Panc1 (cell line): ENCODE measurements around the gene BAZ2B. TPM values are rescaled to one million over a fixed set of nuclear protein-coding genes. Genes with fewer than 3 reads are reported as not detected.

ENCODE experiments used
- ATAC-seq: fragments of 200-7000 bp; cut with Tn5 transposase; 2 replicates; pipeline ENCODE4 v1.9.1; 2020; ENCODE audit warnings: mild to moderate bottlenecking, moderate library complexity
- BruUV-seq: library from RNA; stranded (reverse); fragments of 400-500 nt; replicated peaks from 2 replicates; lab custom pipeline; 2021; lab: Mats Ljungman, UMichigan
- CTCF ChIA-PET: fragments of 300-600 bp; sonication (Branson Sonifier 250); formaldehyde crosslinking; loops from one replicate; lab custom pipeline; 2022; ENCODE audit warnings: antibody characterized with exemption; lab: Charles Lee
- POLR2A ChIA-PET: fragments of 300-600 bp; sonication (Branson Sonifier 250); formaldehyde crosslinking; loops from one replicate; lab custom pipeline; 2022; ENCODE audit warnings: antibody characterized with exemption; lab: Charles Lee
- DNase-seq: peaks from one replicate; pipeline ENCODE4 v3.0.0-alpha.2; 2010; ENCODE audit warnings: low read depth, low spot score
- H3K27ac ChIP-seq: 2 replicates; pipeline ENCODE4 v1.5.1; 2011; ENCODE audit warnings: mild to moderate bottlenecking, low read length, inconsistent platforms
- H3K27me3 ChIP-seq: fragments of 200-500 bp; sonication (Bioruptor generic); 2 replicates; pipeline ENCODE4 v1.6.0; 2014; ENCODE audit warnings: low read length, inconsistent platforms; ENCODE audit not compliant: control insufficient read depth, insufficient read depth
- H3K36me3 ChIP-seq: fragments of 200-500 bp; sonication (Bioruptor generic); 2 replicates; pipeline ENCODE4 v1.5.1; 2014; ENCODE audit warnings: inconsistent platforms, mild to moderate bottlenecking, low read length, moderate library complexity; ENCODE audit not compliant: control insufficient read depth, insufficient read depth
- H3K4me1 ChIP-seq: 2 replicates; pipeline ENCODE4 v1.5.1; 2011; ENCODE audit warnings: inconsistent platforms, mild to moderate bottlenecking, low read length, moderate library complexity; ENCODE audit not compliant: control insufficient read depth, insufficient read depth
- H3K4me3 ChIP-seq, 2 experiments: 2 replicates each; pipeline ENCODE4 v1.5.1; 2011 to 2012; ENCODE audit warnings: low read depth in 2 of 2, low read length in 2 of 2, mild to moderate bottlenecking in 2 of 2, inconsistent platforms in 1 of 2, moderate library complexity in 1 of 2
- H3K9me3 ChIP-seq: fragments of 200-500 bp; sonication (Bioruptor generic); 2 replicates; pipeline ENCODE4 v1.5.1; 2014; ENCODE audit warnings: low read depth, mild to moderate bottlenecking, inconsistent platforms, low read length, moderate library complexity; ENCODE audit not compliant: control insufficient read depth, insufficient read depth
- CTCF ChIP-seq: fragments of 450-650 bp; IDR thresholded peaks from 2 replicates; pipeline ENCODE4 v1.5.1; 2017; ENCODE audit warnings: mild to moderate bottlenecking
- POLR2AphosphoS5 ChIP-seq: IDR thresholded peaks from 2 replicates; pipeline ENCODE4 v1.6.1; 2012; ENCODE audit warnings: mild to moderate bottlenecking, low read depth, low read length, moderate library complexity
- REST ChIP-seq, 2 experiments: IDR thresholded peaks; 2 replicates each; pipeline ENCODE4 v1.6.1; 2011 to 2012; ENCODE audit warnings: low read depth in 2 of 2, control low read depth in 1 of 2, low read length in 1 of 2, mild to moderate bottlenecking in 1 of 2, moderate library complexity in 1 of 2; ENCODE audit not compliant: insufficient read depth in 1 of 2
- SIN3A ChIP-seq: IDR thresholded peaks from 2 replicates; pipeline ENCODE4 v1.6.1; 2012; ENCODE audit warnings: low read depth, mild to moderate bottlenecking, low read length, moderate library complexity, borderline replicate concordance; ENCODE audit not compliant: insufficient read depth
- TCF7L2 ChIP-seq: IDR thresholded peaks from 2 replicates; pipeline ENCODE4 v1.6.1; 2011; ENCODE audit warnings: mild to moderate bottlenecking, low read depth, low read length, inconsistent platforms
- in situ Hi-C: cut with HindIII; loops from 2 replicates; pipeline ENCODE4 v1.10.0; 2016; ENCODE audit warnings: low sequenced_read_pairs, low pct_unique_long_range_greater_than_20kb
- intact Hi-C: fragments of 100-400 bp; cut with micrococcal nuclease; formaldehyde crosslinking; loops from one replicate; pipeline ENCODE4 v1.10.0; 2022; ENCODE audit not compliant: unreplicated experiment
- total RNA-seq: library from RNA; stranded (reverse); gene quantifications from one replicate; pipeline ENCODE4 v1.2.1, GENCODE V29; 2021; ENCODE audit not compliant: unreplicated experiment

Gene BAZ2B
- total RNA-seq, 1 experiment from 2014 or later = 38.6 TPM

- peak; percentile 83 for ATAC-seq
These were observed 119.1 kb downstream of the BAZ2B start for GRCh38 chr2:159497256-159497655.

GRCh38 chr2:159489476-159489875, 126.9 kb downstream of the BAZ2B start:
- no TSS peak for BruUV-seq
- POLR2A ChIA-PET = no interaction called here
- intact Hi-C loops = no loop called here

More at GRCh38 chr2:159497256-159497655, 119.1 kb downstream of the BAZ2B start:
- ChIA-PET CTCF (no interaction called here), POLR2A (interaction anchor here (1.2 kb wide), 1 partner anchor 118 kb away, joined by 7 read pairs; no protein-coding TSS in a partner anchor)
- H3K27ac ChIP-seq = no peak overlapping the region
- no peak for DNase-seq
- H3K9me3 ChIP-seq = no peaks in the 10 kb centered on the region
- in situ Hi-C loops (no loop called here), intact Hi-C loops (no loop called here)
- H3K36me3 ChIP-seq = no peaks in the 10 kb centered on the region
- H3K4me3 ChIP-seq = no peak overlapping the region
- TF ChIP-seq TCF7L2 (no peak), REST (IDR thresholded peaks at IDR 0.05; ENCODE audit: insufficient read depth in 1 of 2, low read depth in 2 of 2, low read length in 1 of 2) (no peak), POLR2AphosphoS5 (no peak), SIN3A (no peak), CTCF (no peak)
- no peaks in the 10 kb centered on the region for H3K4me1 ChIP-seq
- H3K27me3 ChIP-seq = no peaks in the 10 kb centered on the region
- BruUV-seq = TSS peak; percentile 36

More at GRCh38 chr2:159489476-159489875, 126.9 kb downstream of the BAZ2B start:
- H3K36me3 ChIP-seq = no peaks in the 10 kb centered on the region
- no peak for TF ChIP-seq SIN3A
- no peak for TF ChIP-seq CTCF
- TF ChIP-seq TCF7L2 = no peak
- TF ChIP-seq REST (IDR thresholded peaks at IDR 0.05; ENCODE audit: insufficient read depth in 1 of 2, low read depth in 2 of 2, low read length in 1 of 2) = no peak
- no peak for TF ChIP-seq POLR2AphosphoS5
- no peaks in the 10 kb centered on the region for H3K9me3 ChIP-seq
- no peak overlapping the region for H3K4me3 ChIP-seq
- no peak for DNase-seq
- no peaks in the 10 kb centered on the region for H3K27me3 ChIP-seq
- H3K27ac ChIP-seq = no peak overlapping the region
- H3K4me1 ChIP-seq = no peaks in the 10 kb centered on the region
- CTCF ChIA-PET = no interaction called here
- no peak for ATAC-seq
- in situ Hi-C loops = no loop called here
